Stimulated activated CD8-positive, alpha-beta memory T cell treated with anti-CD3 and anti-CD28 coated beads, Interleukin-7, amount 100 ng/mL, for 4 hours (primary cell): ENCODE measurements around the gene AHDC1.
A peak's percentile ranks its signal among the peaks of the same experiment; 100 is the strongest.

Experiments
- DNase-seq, 2 donors: peaks; one replicate each; pipeline ENCODE4 v3.0.0-alpha.2; 2020; ENCODE audit warnings: low read depth in 2 of 2

The AHDC1 gene

GRCh38 chr1:27599605-27600497 is 4.1 kb downstream of the AHDC1 start:
- no peak for DNase-seq

- peak; percentile 50 to 65 for DNase-seq
Measured at GRCh38 chr1:27598902-27599528, 4.9 kb downstream of the AHDC1 start.

GRCh38 chr1:27598295-27598687 is 5.7 kb downstream of the AHDC1 start:
- no peak for DNase-seq

- no peak for DNase-seq
Measured at GRCh38 chr1:27597516-27598294, 6.2 kb downstream of the AHDC1 start.

GRCh38 chr1:27596986-27597385 is 7.0 kb downstream of the AHDC1 start:
- no peak for DNase-seq

- no peak for DNase-seq
Measured at GRCh38 chr1:27596261-27596660, 7.7 kb downstream of the AHDC1 start.

DNA sequence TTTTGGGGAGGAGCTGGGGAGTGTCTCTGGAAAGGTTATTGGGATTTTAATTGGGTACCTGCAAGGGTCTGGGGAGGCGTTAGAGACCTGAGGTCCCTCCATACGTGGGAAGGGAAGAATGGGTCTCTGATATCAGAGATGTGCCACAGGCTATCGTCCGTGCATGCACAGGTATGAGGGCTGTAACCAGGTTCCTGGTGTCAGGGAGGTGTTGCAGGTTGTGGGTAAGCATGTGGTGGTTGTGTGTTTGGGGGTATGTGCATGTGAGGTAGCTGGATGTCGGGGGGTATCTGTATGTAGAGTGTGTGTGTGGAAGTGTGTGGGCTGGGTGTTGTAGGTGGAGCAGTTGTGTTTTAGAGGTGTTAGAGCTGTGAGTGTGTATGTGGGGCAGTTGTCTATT is 8.3 kb downstream of the AHDC1 start:
- DNase-seq: no peak

DNA sequence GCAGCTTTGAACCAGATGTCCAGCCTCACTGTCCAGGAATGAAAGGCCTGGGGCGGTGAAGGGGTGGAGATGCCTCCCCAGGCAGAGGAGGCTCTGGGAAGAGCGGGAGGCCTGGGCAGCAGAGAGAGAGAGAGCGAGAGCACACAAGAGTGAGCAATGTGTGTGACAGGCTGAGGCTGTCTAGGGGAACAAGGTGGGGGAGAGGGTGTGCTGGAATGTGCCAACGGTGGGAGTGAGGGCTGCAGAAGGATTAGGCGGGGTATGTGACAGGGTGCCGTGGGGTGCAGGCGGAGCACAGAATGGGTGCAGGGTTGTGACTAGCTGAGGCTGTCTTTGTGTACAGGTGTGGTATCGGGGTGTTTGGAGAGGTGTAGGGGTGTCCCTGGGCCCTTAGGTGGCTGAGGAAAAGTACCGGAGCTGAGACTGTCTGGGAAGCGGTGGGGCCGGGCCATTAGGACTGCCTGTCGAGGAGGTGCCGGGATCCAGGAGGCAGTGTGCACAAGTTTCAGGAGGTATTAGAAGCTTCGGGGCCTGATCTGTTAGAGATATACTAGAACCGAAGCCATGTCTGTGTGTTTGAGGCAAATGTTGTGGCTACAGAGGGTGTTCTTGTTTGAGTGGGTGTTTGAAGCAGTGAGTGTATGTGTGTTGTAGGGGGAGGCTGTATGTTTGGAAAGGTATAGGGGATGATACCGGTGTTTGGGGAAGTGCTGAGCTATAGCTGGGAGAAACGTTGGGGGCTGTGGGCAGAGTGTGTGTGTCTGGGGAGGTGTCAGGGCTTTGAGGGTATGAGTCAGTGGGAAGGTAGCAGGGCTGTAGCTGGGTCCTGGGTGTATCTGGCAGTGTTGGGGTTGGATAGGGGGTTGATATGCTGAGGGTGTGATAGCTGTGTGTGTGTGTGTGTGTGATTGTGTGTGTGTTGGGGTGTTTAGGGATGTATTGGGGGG is 9.1 kb downstream of the AHDC1 start:
- no peak for DNase-seq

DNA sequence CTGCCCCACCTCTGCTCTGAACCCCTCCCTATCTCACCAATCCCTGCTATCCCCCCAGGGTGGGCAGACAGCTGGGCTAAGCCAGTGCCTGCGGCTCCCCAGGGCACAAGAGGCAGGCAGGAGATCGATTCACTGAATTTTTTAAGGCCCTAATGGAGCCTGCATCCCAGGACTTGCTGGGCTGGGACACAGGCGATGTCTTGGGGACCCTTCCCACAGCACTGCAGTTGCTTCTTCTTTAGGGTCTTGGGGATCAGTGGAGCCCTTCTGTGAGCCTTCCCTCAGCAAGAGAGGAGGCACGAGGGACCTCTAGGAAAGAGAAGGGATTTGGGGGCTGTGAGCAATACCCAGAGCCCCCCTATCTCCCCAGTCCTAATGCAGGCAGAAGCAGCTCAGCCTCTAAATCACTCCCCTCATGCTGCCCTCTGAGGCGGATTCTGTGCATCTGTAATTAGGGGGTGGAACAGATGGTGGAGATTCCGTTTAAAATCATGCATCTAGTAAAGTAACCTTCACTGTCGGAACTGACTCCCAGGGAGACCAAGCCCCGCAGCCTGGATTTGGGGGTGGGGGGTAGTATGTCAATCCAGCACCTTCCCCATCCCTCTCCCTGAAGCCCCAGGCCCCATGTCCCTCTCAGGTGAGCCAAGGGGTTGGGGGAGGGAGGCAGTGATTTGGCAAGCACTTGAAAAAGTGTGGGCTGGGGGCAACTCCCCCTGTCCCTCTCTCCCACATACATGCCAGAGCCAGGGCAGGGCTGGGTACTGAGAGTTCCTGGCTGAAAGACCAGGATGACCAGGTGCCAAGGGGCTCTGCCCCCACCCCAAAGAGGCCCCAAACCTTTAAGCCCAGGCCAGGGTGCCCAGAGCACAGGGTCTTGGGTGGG is 10.0 kb downstream of the AHDC1 start:
- DNase-seq: no peak

- no peak for DNase-seq
Measured at GRCh38 chr1:27592931-27593677, 10.8 kb downstream of the AHDC1 start.

DNA sequence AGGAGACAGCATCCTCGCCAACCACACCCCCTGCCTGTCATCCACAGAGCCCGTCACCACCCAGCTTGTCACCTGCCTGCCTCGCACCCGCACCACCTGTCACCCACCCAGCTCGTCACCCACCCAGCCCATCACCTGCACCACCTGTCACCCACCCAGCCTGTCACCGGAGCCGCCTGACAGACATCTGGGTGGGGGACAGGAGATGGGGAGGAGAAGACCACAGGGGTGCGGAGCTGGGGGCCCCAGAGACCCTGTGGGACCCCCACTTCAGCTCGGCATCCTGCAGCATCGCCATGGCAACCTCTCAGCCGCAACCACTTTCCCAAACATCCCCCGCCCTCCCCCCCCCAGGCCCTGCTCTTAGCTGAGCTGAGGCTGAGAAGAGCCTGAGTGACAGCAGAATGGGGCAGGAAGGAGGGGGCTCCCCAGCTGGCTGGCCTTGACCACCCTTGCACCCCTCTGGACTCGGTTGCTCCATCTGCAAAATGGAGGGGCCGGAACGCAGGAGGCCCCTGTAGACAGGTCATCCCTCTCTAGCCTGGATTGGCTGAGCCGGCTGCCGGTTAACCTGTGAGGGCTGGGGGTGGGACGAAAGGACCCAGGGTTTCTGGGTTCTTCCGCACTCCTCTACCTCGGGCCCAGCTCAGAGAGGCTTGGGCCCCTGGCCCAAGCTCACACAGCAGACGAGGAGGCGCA is 11.6 kb downstream of the AHDC1 start:
- DNase-seq: no peak

GRCh38 chr1:27591622-27592021 is 12.3 kb downstream of the AHDC1 start:
- no peak for DNase-seq

- DNase-seq: no peak
Measured at GRCh38 chr1:27590917-27591508, 12.9 kb downstream of the AHDC1 start.

GRCh38 chr1:27589841-27590426 is 14.0 kb downstream of the AHDC1 start:
- no peak for DNase-seq

GRCh38 chr1:27589441-27589840 is 14.5 kb downstream of the AHDC1 start:
- no peak for DNase-seq

DNA sequence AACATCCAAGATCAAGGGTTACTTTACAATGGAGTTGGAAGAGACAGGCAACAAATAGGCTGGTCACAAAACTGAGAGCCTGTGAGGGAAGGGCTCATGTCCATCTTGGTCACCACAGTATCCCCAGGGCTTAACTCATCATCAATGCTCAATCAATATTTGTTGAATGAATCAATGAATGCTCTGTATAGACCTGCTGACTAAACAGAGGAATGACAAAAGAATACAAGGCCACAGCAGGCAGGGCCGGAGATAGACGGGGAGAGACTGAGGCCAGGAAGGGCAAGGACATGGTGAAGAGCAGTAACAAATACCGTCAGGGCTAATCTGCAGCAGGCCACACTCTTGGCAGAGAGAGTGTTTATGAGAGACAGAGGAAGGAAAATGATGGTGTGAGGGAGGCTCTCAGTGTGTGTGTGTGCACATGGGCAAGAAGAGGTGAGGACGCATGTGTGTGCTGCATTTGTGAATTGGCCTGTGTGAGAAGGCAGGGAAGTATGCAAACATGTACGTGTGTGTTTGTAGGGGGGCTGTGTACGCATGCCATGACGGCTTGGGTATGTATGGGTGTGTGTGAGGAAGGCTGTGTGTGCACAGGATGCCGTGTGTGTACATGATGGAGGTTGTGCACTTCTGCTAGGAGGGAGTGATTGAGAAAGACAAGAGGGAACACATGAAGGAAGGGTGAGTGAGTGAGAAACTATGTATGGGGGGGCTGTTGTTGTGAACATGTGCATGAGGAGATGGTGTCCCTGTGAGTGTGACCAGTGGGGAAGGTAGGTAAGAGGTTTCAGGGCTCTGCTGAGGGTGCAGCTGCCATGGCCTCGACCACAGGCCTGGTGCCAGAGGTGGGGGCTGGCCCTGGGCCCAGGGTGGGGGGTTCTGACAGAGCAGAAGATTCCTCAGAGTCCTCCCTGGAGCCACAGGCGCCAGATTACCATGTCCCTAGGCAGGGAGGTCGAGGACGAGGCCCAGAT is 15.4 kb downstream of the AHDC1 start:
- no peak for DNase-seq

DNA sequence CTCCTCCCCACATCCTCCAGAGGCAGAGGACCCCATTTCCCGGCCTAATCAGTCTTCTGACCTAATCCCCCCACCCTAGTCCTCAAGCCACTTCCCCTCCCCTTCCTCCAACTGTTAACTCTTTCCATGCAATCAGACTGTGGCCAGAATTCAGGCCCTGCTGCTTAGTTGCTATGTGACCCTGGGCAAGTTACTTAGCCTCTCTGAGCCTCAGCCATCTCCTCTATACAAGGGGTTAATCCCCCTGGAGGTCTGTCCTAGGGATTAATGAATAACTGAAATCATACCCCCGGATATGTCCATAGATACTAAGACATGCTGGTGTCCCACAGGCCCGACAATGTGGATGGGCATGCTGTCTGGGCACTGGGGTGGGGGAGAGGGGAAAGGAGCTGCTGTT is 18.3 kb downstream of the AHDC1 start:
- no peak for DNase-seq
